ENCODE results near the gene CDK13. TPM values are rescaled to one million over a fixed set of nuclear protein-coding genes. Genes with fewer than 3 reads are reported as not detected.

The CDK13 gene
- total and polyA plus RNA-seq, 2 donors (not counting 3 experiments of a cell fraction or from before 2014, with no cell fraction given) = 24.5 to 56.7 TPM

GRCh38 chr7:39936761-39937160, 13.3 kb upstream of the CDK13 start:
- Histone ChIP-seq H3K9me1 (replicated peaks; ENCODE audit: control insufficient read depth, extremely low read depth, insufficient read depth, low read length) (no peaks in the 10 kb centered on the region), H3K4me3 (replicated peaks in 1 of 3; ENCODE audit: insufficient read depth in 1 of 3, low read depth in 1 of 3, low read length in 3 of 3) (no peak overlapping the region), H3K79me2 (ENCODE audit: control insufficient read depth, insufficient read depth, low read length) (no peaks in the 10 kb centered on the region), H3K9ac (replicated peaks; ENCODE audit: extremely low read depth, insufficient read depth, low read length) (no peak overlapping the region), H3K4me2 (ENCODE audit: insufficient read depth, low read length) (no peak overlapping the region), H3K9me3 (replicated peaks; ENCODE audit: control insufficient read depth, insufficient read depth, low read length) (no peaks in the 10 kb centered on the region), H3K27me3 (ENCODE audit: control insufficient read depth in 2 of 2, insufficient read depth in 2 of 2, low read length in 2 of 2) (peaks cover 0 to 2% of the 10 kb centered on the region in 2 experiments), H3K36me3 (ENCODE audit: control insufficient read depth in 2 of 2, extremely low read depth in 1 of 2, insufficient read depth in 2 of 2, low read length in 2 of 2) (no peaks in the 10 kb centered on the region), H3K27ac (ENCODE audit: insufficient read depth, low read depth, low read length) (no peak overlapping the region), H3K4me1 (ENCODE audit: control insufficient read depth, extremely low read depth, insufficient read depth, low read length) (no peaks in the 10 kb centered on the region), H2AFZ (ENCODE audit: low read depth, low read length) (no peak overlapping the region), H4K20me1 (replicated peaks; ENCODE audit: control insufficient read depth, extremely low read depth, insufficient read depth, low read length) (no peaks in the 10 kb centered on the region)
- ChIA-PET POLR2A (no interaction called here), CTCF (no interaction called here)
- no TSS peak for BruUV-seq (replicated peaks)
- dilution Hi-C loops (cut with MboI; ENCODE audit: extremely low pct_ligation_motif_present, low sequenced_read_pairs) = no loop called here
- TF ChIP-seq CTCF (IDR thresholded peaks at IDR 0.05; ENCODE audit: extremely low read depth in 1 of 2, insufficient read depth in 1 of 2, low read depth in 1 of 2, low read length in 2 of 2) (no peak), EZH2 (IDR thresholded peaks at IDR 0.05; ENCODE audit: borderline replicate concordance, low read depth, low read length, severe bottlenecking) (no peak), JUN (IDR thresholded peaks at IDR 0.05; ENCODE audit: borderline replicate concordance, insufficient read depth, insufficient read length, low read depth) (no peak), MAX (IDR thresholded peaks at IDR 0.05; ENCODE audit: insufficient read depth, insufficient read length) (no peak)
- intact Hi-C loops (cut with micrococcal nuclease) = no loop called here
- no peak for DNase-seq (ENCODE audit: low read depth, low spot score)
- FAIRE-seq = no peak
